COLO829 (cell line): ENCODE results near the gene SELENOO.
"Not testable (repeated sequence)": the region's sequence is repeated elsewhere in the genome, so short reads cannot be mapped to it uniquely, and the experiment has no call there.

ENCODE experiments used
- DNase-seq: peaks from one replicate; pipeline ENCODE4 v3.0.0; 2012; ENCODE audit warnings: low spot score

SELENOO gene

DNA sequence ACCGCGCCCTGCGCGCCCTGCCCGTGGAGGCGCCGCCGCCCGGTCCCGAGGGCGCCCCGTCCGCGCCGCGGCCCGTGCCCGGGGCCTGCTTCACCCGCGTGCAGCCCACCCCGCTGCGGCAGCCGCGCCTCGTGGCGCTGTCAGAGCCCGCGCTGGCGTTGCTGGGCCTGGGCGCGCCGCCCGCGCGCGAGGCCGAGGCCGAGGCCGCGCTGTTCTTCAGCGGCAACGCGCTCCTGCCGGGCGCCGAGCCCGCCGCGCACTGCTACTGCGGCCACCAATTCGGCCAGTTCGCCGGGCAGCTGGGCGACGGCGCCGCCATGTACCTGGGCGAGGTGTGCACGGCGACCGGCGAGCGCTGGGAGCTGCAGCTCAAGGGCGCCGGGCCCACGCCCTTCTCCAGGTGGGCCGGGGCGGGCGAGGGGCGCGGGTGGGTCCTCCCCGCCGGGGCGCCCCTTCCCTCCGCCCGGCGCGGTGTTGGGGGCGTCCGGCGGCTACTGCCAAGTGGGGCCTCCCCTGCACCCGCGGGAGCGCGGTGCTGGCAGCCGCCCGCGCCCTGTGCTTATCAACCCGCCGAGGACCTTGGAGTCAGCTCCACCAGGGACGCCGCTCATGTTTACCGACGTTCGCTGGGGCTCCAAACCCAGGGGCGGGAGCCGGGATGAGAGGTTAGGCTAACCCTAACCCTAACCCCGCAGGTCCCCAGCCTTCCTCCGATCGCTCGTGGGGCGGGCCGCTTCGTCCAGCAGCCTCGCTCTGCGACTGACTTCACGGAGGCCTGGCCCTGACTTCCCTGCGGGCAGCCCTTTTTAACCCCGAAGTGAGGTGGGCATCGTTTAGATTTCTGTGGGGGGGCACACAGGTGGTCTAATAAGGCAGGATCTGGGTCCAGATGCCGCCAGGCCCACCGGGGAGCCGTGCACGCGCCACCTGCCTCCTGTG, 649 bp downstream of the SELENOO start:
- DNase-seq = no peak

- DNase-seq = no peak
Measured at GRCh38 chr22:50202130-50202666, 1.4 kb downstream of the SELENOO start.

DNA sequence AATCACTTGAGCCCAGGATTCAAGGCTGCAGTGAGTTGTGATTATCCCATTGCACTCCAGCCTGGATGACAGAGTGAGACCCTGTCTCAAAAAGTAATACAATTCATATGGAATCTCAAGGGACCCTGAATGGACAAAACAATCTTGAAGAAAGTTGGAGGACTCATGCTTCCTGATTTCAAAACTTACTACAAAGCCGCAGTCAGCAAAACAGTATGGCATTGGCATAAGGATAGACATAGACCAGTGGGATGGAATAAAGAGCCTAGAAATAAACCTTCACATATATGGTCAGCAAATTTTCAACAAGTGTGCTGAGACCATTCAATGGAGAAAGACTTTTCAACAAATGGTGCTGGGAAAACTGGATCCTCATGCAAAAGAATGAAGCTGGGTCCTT, 2.5 kb downstream of the SELENOO start:
- no peak for DNase-seq

DNA sequence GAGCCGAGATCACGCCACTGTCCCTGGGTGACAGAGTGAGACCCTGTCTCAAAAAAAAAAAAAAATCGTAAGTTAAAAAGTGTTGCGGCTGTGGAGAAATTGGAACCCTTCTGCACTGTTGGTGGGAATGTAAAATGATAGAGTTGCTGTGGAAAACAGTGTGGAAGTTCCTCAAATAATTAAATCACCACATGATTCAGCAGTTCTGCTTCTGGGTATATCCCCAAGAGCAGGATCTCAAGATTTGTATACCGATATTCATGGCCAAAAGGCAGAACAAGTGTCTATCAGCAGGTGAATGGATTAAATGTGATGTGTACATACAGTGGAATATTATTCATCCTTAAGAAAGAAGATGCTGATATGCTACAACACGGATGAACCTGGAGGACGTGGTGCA, 3.8 kb downstream of the SELENOO start:
- no peak for DNase-seq

GRCh38 chr22:50204998-50205397, 4.2 kb downstream of the SELENOO start:
- DNase-seq = not testable (repeated sequence)

DNA sequence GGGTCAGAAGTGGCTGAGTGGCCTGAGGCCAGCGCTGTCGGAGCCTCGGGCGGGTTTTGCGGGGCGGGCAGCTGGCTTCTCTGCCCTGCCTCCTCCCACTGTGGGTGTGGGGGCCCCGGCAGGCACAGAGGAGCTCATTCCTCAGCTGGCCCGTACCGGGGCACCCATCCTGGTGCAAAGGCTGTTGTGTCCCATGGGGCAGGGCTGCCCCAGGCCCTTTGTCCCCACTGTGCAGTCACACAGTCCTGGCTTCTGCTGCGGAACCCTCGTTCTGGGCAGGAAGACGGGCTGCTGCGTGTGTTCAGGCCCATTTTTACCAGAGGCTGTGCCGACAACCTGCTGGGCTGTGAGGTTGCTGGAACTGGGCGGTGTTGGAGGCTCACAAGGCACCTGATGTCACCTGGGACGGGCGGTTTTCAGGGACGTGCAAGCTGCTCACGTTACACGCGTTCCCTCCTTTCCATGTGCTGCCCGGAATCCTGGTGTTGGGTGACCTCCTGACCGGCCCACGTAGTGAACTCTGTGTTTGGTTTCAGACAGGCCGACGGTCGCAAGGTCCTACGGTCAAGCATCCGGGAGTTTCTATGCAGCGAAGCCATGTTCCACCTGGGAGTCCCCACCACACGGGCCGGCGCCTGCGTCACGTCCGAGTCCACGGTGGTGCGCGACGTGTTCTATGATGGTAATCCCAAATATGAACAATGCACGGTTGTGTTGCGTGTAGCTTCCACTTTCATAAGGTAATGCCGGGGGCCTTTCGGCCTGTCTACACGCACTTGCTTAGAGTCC, 5.2 kb downstream of the SELENOO start:
- DNase-seq = no peak

- peak; percentile 27 for DNase-seq
Measured at GRCh38 chr22:50206599-50206998, 5.8 kb downstream of the SELENOO start.

- no peak for DNase-seq
Measured at GRCh38 chr22:50207383-50208140, 6.8 kb downstream of the SELENOO start.

GRCh38 chr22:50208430-50208938, 7.7 kb downstream of the SELENOO start:
- no peak for DNase-seq

GRCh38 chr22:50208939-50209892, 8.4 kb downstream of the SELENOO start:
- no peak for DNase-seq

GRCh38 chr22:50209893-50210292, 9.1 kb downstream of the SELENOO start:
- peak; percentile 83 for DNase-seq

DNA sequence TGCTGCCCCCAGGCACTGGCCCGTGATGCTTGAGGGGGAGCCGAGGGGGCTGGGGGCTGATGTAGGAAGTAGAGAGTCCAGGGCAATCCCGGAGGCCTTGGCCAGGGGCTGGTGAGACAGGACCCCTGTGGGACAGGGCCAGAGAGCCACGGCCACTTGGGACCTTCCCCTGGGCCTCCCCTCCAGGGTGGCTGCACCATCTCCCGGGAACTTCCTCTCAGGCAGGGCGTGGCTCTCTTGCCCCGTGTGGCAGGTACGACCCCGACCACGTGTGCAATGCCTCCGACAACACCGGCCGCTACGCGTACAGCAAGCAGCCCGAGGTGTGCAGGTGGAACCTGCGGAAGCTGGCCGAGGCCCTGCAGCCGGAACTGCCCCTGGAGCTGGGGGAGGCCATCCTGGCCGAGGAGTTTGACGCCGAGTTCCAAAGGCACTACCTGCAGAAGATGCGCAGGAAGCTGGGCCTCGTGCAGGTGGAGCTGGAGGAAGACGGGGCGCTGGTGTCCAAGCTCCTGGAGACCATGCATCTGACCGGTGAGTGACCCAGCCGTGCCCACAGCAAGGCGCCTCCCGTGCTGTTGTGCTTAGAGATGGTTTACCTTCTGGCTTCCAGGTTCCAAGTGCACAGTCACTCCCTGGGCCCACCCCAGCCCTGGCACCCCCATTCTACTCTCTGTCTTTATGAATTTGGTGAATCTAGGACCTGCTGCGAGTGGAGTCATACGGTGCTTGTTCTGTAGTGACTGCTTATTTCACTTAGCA, 9.7 kb downstream of the SELENOO start:
- DNase-seq = no peak

GRCh38 chr22:50211147-50211546, 10.3 kb downstream of the SELENOO start:
- DNase-seq = no peak

GRCh38 chr22:50213263-50213662, 12.5 kb downstream of the SELENOO start:
- no peak for DNase-seq

DNA sequence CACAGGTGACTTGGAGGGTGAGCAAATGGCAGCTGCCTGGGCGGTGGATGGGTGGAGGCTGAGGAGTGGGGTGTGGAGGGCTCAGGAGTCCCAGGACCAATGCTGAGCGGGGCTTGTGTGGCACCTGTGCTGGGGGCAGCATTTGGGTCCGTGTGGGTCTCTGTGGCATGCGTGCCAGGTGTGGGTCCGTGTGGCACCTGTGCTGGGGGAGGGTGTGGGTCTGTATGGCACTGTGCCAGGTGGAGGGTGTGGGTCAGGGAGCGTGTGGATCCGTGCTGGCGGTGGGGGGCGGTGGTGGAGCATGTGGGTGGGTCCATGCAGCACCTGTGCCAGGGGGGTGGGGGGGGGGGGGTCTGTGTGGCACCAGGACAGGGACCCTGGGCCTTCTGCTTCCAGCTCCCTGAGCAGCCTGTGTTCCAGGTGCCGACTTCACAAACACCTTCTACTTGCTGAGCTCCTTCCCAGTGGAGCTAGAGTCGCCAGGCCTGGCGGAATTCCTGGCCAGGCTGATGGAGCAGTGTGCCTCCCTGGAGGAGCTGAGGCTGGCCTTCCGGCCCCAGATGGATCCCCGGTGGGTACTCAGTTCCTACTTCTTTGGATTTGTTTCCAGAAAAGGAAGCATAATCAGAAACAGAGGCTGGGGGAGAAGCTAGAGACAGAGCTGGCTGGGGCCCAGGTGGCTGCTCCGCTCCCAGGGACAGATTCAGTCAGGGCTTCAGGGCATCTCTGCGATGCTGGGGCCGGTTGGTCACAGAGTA, 14.7 kb downstream of the SELENOO start:
- no peak for DNase-seq

GRCh38 chr22:50216055-50216683, 15.4 kb downstream of the SELENOO start:
- DNase-seq = no peak

GRCh38 chr22:50216684-50217520, 16.1 kb downstream of the SELENOO start:
- no peak for DNase-seq
